NK-92 (cell line): ENCODE data around the gene FAM210A.

Source experiments
- DNase-seq: peaks from one replicate; lab custom pipeline; 2025; ENCODE audit not compliant: unreplicated experiment; lab: John Stamatoyannopoulos, UW

The FAM210A gene

GRCh38 chr18:13624563-13625237 is 101.7 kb downstream of the FAM210A start:
- no peak for DNase-seq

DNA sequence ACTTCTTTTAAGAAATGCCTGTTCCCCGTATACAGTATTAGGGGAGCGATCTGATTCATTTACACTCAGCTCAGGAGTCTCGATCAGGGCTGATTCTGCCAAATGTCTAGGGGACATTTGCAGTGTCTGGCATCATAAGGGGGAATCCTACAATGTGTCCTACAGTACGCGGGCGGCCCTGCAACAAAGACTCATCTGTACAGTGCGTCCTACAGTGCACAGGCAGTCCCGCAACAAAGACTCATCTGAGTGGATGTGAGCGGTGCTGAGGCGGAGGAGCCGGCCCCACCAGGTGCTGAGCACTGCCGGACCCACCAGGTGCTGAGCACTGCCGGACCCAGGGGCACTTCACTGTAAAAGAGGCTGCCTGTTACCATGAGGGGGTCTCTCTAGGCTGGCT is 102.5 kb downstream of the FAM210A start:
- DNase-seq: no peak

GRCh38 chr18:13623348-13623747 is 103.0 kb downstream of the FAM210A start:
- no peak for DNase-seq

DNA sequence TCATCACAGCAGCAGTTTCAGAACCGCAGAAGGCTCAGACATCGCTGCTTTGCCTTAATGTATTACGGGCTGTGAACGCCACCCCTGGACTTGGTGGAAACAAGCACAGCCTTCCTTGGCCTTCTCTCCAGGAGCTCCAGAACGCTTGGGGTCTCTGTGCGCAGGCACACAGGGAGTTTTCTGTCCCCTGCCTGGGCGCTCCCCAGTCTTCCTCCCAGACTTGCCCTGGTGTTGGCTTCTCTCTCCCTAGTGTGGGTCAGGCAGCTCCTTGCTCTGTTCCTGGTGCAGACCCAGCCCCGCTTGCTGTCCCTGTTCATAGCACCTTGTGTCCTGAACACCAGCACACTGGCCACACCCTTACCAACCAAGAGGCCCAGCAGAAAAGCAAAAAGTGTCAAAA is 103.6 kb downstream of the FAM210A start:
- DNase-seq: no peak

DNA sequence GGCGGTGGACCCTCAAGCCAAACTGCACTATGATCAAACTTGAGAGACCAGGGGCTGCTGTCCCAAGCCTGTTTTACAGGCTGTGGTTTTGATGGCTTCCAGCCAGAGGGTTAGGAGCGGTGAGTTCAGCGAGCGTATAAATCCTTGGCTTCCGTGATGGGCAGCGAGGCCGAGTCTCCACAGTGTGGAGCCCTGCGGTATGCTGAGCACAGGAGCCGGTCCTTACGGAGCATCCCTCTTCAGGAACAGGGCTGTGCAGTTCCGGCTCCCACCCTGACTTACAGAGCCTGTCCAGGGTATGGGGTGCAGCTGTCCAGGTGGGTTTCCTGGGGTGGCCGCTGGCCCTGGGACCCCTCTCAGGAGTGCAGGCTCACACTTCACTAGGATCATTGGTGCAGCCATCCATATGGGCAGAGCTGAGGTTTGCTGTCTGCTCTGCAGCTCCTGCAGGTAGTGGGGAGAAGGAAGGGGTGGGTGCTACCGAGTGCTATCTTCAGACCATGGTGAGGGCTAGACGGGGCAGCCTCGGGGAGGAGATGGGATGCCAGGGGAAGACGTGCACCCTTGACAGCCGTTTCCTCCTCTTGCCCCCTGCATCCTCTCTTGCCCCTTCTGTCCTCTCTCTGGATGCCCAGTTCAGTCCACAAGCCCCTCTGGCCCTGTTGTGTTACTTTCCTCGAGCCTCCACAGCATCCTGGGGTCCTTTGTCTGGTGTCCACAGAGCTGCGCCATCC is 104.3 kb downstream of the FAM210A start:
- no peak for DNase-seq

DNA sequence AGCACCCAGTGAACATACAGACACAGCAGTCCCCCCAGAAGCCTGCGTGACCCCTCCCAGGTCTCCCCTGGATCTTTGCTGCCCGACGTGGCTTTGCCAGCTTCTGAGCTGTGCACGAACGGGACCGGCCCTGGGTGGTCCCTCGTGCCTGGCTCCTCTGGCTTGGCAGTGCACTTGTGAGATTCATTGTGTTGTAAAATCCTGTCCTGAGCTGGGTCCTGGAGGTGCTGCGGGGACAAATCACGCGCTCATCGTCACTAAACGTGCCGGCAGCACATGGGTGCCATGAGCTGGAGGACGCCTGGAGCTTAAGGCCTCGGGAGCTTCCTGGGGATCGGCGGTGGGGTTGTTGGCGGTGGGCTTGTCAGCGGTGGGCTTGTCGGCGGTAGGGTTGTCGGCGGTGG is 104.9 kb downstream of the FAM210A start:
- no peak for DNase-seq

GRCh38 chr18:13620818-13621445 is 105.4 kb downstream of the FAM210A start:
- DNase-seq: no peak

DNA sequence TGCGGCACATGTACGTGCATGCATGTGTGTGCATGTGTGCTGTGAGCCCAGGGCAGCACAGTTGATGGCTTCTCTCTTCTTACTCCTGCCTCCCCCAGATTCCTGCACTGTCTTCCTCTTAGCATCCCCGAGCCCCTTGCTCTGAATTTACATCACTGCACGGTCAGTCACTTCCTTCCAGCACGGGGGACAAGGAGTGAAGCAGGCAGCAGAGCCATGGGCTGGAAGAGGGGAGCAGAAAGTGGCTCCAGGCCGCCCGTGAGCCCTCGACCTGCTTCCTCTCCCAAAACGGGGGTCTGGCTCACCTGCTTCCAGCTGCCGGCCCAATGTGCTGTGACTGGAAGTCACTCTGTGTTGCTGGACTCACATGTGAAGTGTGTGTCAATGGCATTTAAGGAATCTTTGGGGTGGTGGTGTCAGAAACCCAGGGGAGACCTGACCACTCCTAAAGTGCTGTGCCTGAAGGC is 106.1 kb downstream of the FAM210A start:
- no peak for DNase-seq

- DNase-seq: no peak
Measured at GRCh38 chr18:13619505-13620205, 106.7 kb downstream of the FAM210A start.

- no peak for DNase-seq
Measured at GRCh38 chr18:13618760-13619438, 107.5 kb downstream of the FAM210A start.

- no peak for DNase-seq
Measured at GRCh38 chr18:13617826-13618515, 108.4 kb downstream of the FAM210A start.

GRCh38 chr18:13616525-13617035 is 109.8 kb downstream of the FAM210A start:
- no peak for DNase-seq

GRCh38 chr18:13616041-13616440 is 110.3 kb downstream of the FAM210A start:
- DNase-seq: no peak

DNA sequence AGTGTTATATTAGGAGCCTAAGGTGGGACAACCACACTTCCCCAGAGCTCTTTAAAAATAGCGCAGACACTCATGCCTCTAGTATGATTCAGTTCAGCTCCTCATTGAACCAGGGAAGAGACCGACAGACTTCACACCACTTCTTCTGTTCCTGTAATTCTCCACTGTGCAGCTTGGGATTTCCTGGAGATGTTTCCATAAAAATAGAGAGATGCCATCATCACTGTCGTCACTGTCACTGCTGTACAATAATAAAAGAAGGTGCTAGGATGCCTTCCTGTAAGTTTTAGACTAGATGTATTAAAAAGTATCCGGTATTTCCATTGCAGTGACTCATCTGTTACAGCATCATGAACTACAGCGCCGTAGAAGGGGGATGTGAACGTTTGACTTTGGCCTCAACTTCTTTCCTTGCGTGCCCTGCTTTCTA is 110.9 kb downstream of the FAM210A start:
- DNase-seq: no peak

DNA sequence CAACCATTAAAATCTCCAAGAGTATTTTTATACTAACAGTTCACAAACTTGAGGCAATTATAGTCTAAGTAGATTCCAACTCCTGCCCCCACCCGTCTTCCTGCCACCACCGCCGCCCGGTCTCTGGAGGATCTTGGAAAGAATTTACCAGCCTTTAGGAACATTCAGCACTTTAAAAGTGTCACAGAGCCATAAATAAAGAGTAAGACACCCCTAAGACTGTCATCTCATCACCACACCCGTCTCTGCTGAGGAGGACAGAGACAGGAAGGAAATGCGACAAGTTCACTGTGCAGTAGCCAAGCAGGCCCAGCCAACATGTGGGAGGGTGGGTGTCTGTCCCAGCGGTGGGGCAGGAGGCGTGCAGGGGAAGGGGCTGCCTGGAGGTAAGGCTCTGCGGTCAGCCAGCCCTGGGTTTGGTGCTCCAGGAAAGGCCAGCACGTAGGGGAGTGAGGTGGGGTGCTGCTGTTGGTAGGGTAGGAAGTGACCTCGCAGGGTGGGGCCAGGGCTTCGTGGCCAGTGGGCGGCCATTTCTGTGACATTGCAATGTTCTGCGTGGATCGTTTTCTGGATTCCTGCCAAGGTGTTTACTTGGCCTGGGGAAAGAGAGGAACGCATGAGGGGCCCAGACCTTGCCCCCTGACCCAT is 111.6 kb downstream of the FAM210A start:
- no peak for DNase-seq

- DNase-seq: no peak
Measured at GRCh38 chr18:13613591-13614501, 112.5 kb downstream of the FAM210A start.
